ENCODE data around the gene NDUFA8.

DNA sequence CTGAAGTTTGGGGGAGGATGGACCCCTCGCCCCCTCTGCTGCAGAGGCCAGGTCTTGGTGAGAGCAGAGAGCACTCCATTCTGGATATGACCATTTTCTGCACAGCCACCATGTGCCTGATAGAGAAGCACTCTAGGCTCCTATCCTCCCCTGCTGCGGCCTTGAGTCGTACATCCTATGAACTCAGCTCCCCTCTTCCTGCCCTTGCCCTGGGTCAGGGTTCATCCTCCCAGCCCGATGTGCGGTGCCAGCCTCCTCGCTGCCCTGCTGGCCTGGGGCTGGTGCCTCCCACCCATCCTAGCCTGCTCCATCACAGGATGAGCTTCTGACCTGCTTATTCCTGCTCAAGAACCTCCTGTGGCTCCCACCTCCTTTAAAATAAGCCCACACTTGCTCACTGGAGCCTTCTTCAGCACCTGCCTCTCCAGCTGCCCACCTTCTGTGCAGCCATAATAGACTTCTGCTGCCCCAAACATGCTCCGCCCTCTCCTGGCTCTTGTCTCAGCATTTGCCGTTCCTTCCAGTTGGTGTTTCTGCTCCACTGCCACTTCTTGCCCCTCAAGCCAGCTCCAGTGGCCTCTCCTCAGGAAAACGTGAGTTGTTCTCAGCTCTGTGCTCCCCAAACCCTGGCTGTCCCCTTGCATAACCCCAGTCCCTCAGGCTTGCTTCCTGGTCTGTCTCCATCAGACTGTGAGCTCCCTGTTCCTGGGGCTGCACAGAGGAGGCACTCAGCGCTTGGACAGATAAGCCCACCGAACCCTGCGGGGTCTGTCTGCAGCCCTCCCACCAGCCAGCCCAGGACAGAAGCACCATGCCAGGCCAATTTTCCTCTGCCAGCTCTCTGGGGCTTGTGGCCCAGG is 44.2 kb downstream of the NDUFA8 start:
- TF ChIP-seq YY1 (IDR thresholded peaks at IDR 0.05; ENCODE audit: low read depth) = no peak
- TF ChIP-seq, protein P1, sequence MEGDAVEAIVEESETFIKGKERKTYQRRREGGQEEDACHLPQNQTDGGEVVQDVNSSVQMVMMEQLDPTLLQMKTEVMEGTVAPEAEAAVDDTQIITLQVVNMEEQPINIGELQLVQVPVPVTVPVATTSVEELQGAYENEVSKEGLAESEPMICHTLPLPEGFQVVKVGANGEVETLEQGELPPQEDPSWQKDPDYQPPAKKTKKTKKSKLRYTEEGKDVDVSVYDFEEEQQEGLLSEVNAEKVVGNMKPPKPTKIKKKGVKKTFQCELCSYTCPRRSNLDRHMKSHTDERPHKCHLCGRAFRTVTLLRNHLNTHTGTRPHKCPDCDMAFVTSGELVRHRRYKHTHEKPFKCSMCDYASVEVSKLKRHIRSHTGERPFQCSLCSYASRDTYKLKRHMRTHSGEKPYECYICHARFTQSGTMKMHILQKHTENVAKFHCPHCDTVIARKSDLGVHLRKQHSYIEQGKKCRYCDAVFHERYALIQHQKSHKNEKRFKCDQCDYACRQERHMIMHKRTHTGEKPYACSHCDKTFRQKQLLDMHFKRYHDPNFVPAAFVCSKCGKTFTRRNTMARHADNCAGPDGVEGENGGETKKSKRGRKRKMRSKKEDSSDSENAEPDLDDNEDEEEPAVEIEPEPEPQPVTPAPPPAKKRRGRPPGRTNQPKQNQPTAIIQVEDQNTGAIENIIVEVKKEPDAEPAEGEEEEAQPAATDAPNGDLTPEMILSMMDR (IDR thresholded peaks at IDR 0.05) = no peak
- TF ChIP-seq RFX5 (IDR thresholded peaks at IDR 0.05; ENCODE audit: low read length) = no peak
- no peak for TF ChIP-seq FOXM1 (IDR thresholded peaks at IDR 0.05; ENCODE audit: low read depth)
- no peak for TF ChIP-seq RXRA (IDR thresholded peaks at IDR 0.05; ENCODE audit: borderline replicate concordance, low read depth)
- TF ChIP-seq CHD2 (IDR thresholded peaks at IDR 0.05; ENCODE audit: low read length, partially characterized antibody) = no peak
- TF ChIP-seq, protein P2, sequence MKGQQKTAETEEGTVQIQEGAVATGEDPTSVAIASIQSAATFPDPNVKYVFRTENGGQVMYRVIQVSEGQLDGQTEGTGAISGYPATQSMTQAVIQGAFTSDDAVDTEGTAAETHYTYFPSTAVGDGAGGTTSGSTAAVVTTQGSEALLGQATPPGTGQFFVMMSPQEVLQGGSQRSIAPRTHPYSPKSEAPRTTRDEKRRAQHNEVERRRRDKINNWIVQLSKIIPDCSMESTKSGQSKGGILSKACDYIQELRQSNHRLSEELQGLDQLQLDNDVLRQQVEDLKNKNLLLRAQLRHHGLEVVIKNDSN (IDR thresholded peaks at IDR 0.05; ENCODE audit: borderline replicate concordance, low read depth) = no peak
- TF ChIP-seq, protein P3, sequence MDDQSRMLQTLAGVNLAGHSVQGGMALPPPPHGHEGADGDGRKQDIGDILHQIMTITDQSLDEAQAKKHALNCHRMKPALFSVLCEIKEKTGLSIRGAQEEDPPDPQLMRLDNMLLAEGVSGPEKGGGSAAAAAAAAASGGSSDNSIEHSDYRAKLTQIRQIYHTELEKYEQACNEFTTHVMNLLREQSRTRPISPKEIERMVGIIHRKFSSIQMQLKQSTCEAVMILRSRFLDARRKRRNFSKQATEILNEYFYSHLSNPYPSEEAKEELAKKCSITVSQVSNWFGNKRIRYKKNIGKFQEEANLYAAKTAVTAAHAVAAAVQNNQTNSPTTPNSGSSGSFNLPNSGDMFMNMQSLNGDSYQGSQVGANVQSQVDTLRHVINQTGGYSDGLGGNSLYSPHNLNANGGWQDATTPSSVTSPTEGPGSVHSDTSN (IDR thresholded peaks at IDR 0.05) = no peak
- TF ChIP-seq POLR2AphosphoS5 (IDR thresholded peaks at IDR 0.05; ENCODE audit: low read depth, low read length) = no peak

Data from SK-N-SH (cell line).